ENCODE measurements around the gene CCNA2.

- TF ChIP-seq CTCF (IDR thresholded peaks at IDR 0.05; ENCODE audit: extremely low read depth in 1 of 2, insufficient read depth in 1 of 2, low read depth in 1 of 2, low read length in 2 of 2) (no peak), JUN (IDR thresholded peaks at IDR 0.05; ENCODE audit: borderline replicate concordance, insufficient read depth, insufficient read length, low read depth) (no peak), FOS (IDR thresholded peaks at IDR 0.05; ENCODE audit: borderline replicate concordance, insufficient read depth, low read length) (no peak), POLR2AphosphoS5 (IDR thresholded peaks at IDR 0.05; ENCODE audit: insufficient read depth, low read depth, low read length) (no peak), EZH2 (IDR thresholded peaks at IDR 0.05; ENCODE audit: borderline replicate concordance, low read depth, low read length, severe bottlenecking) (no peak), POLR2A (IDR thresholded peaks at IDR 0.05; ENCODE audit: low read depth, low read length) (no peak), GATA2 (IDR thresholded peaks at IDR 0.05; ENCODE audit: insufficient read depth, insufficient read length, low read depth, low read length) (no peak)
Observed at GRCh38 chr4:121822796-121823504, 733 bp downstream of the CCNA2 start.

Measured in endothelial cell of umbilical vein (primary cell).